BJ (cell line): ENCODE data around the gene PLD3. TPM values are rescaled to one million over a fixed set of nuclear protein-coding genes. Genes with fewer than 3 reads are reported as not detected.

ENCODE experiments used
- CTCF ChIA-PET: fragments of 350-600 bp; formaldehyde crosslinking; extraction: SDS; loops from one replicate; lab custom pipeline; 2021; ENCODE audit warnings: antibody characterized with exemption, inconsistent platforms; lab: Yijun Ruan, JAX
- POLR2A ChIA-PET: fragments of 300-600 bp; sonication (Branson Sonifier 250); formaldehyde crosslinking; extraction: SDS; loops from one replicate; lab custom pipeline; 2021; ENCODE audit warnings: antibody characterized with exemption; lab: Charles Lee
- DNase-seq: peaks from one replicate; pipeline ENCODE4 v3.0.0-alpha.2; 2011; ENCODE audit warnings: low read depth
- H3K27me3 ChIP-seq: 2 replicates; pipeline ENCODE4 v1.6.0; 2011; ENCODE audit warnings: low read length; ENCODE audit not compliant: control insufficient read depth, insufficient read depth
- H3K36me3 ChIP-seq: 2 replicates; pipeline ENCODE4 v1.5.1; 2011; ENCODE audit warnings: low read length; ENCODE audit not compliant: control insufficient read depth, insufficient read depth
- H3K4me3 ChIP-seq: 2 replicates; pipeline ENCODE4 v1.5.1; 2011; ENCODE audit warnings: low read depth, mild to moderate bottlenecking, control low read depth, low read length
- polyA plus RNA-seq: library from polyadenylated mRNA; depleted of rRNA; stranded (reverse); fragments of >200 nt; gene quantifications from 2 replicates; pipeline ENCODE4 v1.2.3, GENCODE V29; 2011
- TF ChIP-seq, protein P1 (sequence below): IDR thresholded peaks from 2 replicates; pipeline ENCODE4 v1.5.1; 2011; ENCODE audit warnings: low read depth, mild to moderate bottlenecking, control low read depth, inconsistent platforms, low read length, moderate library complexity; ENCODE audit not compliant: insufficient read depth

PLD3 gene
- polyA plus RNA-seq, 1 experiment, result 571 TPM

DNA sequence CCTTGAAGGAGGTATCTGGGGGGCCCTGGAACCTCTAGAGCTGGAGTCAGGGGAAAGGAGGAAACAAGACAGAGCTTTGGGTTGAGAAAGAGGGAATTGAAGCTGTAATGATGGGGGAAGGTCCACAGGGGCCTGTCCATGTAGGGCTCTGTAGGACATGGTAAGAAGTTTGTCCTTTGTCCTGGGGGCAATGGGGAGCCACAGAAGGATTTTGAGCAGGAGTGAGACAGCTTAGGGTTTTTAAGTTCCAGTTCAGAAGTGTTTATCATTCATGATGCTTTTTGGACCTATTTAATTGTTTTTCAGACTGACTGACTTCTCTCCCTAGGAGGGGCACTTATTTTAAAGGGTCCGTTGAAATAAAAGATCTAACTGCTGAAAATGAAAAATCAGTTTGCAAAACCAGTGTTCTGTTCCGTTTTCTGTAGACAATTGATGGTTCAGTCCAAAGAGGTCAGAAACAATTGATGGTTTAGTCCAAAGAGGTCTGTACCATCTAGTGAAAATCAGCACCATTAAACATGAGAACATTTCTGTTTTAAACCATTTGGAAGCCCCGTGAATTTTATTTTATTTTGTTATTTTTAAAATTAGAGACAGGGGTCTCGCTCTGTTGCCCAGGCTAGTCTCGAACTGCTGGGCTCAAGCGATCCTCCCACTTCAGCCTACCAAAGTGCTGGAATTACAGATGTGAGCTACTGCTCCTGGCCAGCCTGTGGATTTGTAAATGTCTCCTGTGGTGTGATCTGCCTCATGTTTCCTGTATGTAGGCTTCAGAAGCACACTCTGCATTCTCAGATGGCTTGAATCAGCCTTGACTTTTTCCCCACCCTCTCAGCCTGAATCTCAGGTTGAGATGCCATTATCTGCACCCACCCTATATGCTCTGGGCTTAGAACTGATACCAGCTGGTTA lies 8.4 kb downstream of the PLD3 start:
- H3K27me3 ChIP-seq, result no peaks in the 10 kb centered on the region
- ChIA-PET CTCF (interaction anchor here (0.7 to 1.0 kb wide), 2 partner anchors 69 to 164 kb away, joined by 3 read pairs; partner anchors contain the start of gene SERTAD1), POLR2A (no interaction called here)
- TF ChIP-seq, protein P1, sequence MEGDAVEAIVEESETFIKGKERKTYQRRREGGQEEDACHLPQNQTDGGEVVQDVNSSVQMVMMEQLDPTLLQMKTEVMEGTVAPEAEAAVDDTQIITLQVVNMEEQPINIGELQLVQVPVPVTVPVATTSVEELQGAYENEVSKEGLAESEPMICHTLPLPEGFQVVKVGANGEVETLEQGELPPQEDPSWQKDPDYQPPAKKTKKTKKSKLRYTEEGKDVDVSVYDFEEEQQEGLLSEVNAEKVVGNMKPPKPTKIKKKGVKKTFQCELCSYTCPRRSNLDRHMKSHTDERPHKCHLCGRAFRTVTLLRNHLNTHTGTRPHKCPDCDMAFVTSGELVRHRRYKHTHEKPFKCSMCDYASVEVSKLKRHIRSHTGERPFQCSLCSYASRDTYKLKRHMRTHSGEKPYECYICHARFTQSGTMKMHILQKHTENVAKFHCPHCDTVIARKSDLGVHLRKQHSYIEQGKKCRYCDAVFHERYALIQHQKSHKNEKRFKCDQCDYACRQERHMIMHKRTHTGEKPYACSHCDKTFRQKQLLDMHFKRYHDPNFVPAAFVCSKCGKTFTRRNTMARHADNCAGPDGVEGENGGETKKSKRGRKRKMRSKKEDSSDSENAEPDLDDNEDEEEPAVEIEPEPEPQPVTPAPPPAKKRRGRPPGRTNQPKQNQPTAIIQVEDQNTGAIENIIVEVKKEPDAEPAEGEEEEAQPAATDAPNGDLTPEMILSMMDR, result no peak
- no peak for DNase-seq
- H3K36me3 ChIP-seq, result no peaks in the 10 kb centered on the region; the same call in 1 of the 2 replicates
- no peak overlapping the region for H3K4me3 ChIP-seq

DNA sequence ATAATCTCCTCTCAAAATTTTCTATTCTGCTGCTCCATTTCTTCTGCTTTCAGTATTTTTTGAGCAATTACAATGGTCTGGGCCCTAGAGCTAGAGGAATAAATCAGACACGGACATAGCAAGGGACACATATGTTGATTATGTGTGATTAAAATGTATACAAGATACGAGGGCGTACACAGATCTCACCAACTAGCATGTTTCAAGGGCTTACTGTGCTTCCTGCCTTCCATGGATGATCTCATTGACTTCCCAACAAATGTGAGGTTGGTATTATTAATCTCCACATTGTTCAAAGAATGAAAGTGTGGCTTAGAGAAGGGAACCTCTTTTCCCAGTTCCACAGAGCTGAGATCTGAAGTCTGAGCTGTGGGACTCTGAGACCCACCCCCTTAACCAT lies 9.1 kb downstream of the PLD3 start:
- Histone ChIP-seq H3K4me3 (no peak overlapping the region), H3K27me3 (no peaks in the 10 kb centered on the region), H3K36me3 (no peaks in the 10 kb centered on the region; the same call in 1 of the 2 replicates)
- CTCF ChIA-PET, result interaction anchor here (0.6 kb wide), 1 partner anchor 236 kb away, joined by 3 read pairs; no protein-coding TSS in a partner anchor
- DNase-seq, result no peak
- POLR2A ChIA-PET, result no interaction called here
- TF ChIP-seq, protein P1, result no peak

DNA sequence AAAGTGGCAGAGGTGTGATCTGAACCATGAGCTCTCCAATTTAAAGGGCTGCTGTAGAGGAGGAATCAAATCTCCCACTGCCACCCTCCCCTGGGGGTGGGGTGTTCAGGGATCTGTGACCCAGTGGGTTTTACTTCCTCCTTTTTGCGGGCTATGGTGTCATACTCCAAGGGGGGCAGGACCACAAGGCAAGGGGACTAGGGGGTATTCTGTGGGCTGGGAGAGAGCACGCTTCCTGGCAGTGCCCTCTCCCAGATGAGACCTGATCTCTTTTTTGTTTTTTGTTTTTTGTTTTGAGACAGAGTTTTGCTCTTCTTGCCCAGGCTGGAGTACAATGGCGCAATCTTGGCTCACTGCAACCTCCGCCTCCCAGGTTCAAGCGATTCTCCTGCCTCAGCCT lies 10.3 kb downstream of the PLD3 start:
- ChIA-PET POLR2A (no interaction called here), CTCF (no interaction called here)

DNA sequence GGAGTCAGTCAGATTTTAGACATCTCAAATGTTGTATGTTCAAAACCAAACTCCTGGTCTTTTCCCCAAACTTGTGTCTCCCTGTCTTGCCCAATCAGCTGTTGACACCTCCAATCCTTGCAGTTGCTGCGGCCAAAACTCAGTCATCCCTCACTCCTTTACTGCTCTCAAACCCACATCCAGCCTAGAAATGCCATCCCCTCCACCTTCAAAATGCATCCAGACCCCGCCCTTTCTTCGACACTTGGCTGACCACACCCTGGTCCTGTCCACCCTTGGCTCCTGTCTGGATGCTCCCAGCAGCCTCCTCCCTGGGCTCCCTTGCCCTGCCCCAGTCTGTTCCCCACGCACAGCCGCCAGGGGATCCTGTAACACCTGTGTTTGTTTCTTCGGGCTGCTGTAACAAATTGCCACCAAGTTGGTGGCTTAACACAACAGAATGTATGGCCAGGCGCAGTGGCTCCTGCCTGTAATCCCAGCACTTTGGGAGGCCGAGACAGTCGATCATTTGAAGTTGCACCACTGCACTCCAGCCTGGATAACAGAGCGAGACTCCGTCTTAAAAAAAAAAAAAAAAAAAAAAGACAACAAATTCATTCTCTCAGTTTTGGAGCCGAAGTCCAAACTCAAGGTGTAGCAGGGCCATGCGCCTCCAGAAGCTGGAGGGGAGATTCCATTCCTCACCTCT lies 11.7 kb downstream of the PLD3 start:
- DNase-seq, result no peak
- no peaks in the 10 kb centered on the region; the same call in 1 of the 2 replicates for H3K36me3 ChIP-seq
- ChIA-PET CTCF (no interaction called here), POLR2A (no interaction called here)
- H3K27me3 ChIP-seq, result no peaks in the 10 kb centered on the region
- no peak overlapping the region for H3K4me3 ChIP-seq
- TF ChIP-seq, protein P1, result no peak

More for the DNA sequence above, 10.3 kb downstream of the PLD3 start:
- no peaks in the 10 kb centered on the region for H3K27me3 ChIP-seq
- H3K4me3 ChIP-seq, result no peak overlapping the region
- DNase-seq, result no peak
- H3K36me3 ChIP-seq, result no peaks in the 10 kb centered on the region; the same call in 1 of the 2 replicates
- TF ChIP-seq, protein P1, result no peak

DNA sequence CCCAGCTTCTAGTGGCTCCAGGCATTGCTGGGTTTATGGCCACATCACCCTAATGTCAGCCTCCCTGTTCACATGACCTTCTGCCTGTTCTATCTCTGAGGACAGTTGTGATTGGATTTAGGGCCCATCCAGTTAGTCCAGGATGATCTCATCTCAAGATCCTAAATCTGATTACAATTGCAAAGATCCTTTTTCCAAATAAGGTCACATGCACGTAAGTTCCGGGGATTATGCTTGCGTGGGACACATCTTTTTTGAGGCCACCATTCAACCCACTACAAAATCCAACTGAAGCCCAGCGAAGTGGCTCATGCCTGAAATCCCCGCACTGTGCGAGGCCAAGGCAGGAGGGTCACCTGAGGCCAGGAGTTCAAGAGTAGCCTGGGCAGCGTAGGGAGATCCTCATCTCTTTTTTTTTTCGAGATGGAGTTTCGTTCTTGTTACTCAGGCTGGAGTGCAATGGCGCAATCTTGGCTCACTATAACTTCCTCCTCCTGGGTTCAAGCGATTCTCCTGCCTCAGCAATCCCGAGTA lies 12.3 kb downstream of the PLD3 start:
- Histone ChIP-seq H3K27me3 (no peaks in the 10 kb centered on the region), H3K36me3 (no peaks in the 10 kb centered on the region), H3K4me3 (no peak overlapping the region)
- CTCF ChIA-PET, result no interaction called here
- TF ChIP-seq, protein P1, result no peak
- DNase-seq, result no peak
- POLR2A ChIA-PET, result no interaction called here
